Left ventricle myocardium superior (tissue), 1 donor: Measurements from ENCODE around the gene RSRC1. TPM values are rescaled to one million over a fixed set of nuclear protein-coding genes. Genes with fewer than 3 reads are reported as not detected.
"Not testable (repeated sequence)": the region's sequence is repeated elsewhere in the genome, so short reads cannot be mapped to it uniquely, and the experiment has no call there.

Experiments
- ATAC-seq: fragments of 200-7000 bp; cut with Tn5 transposase; one replicate; pipeline ENCODE4 v1.9.1; 2020; ENCODE audit warnings: mild to moderate bottlenecking, moderate library complexity
- DNase-seq: peaks from one replicate; pipeline ENCODE4 v3.0.0-alpha.2; 2020
- intact Hi-C: fragments of 100-400 bp; cut with micrococcal nuclease; formaldehyde crosslinking; loops from one replicate; pipeline ENCODE4 v1.11.0; 2022
- total RNA-seq: library from RNA; stranded (reverse); fragmentation: NEBNext Ultra II Directional; extraction: Animal tissue kit (Norgen Biotek cat#: 25700); gene quantifications from one replicate; pipeline ENCODE4 v1.2.1, GENCODE V29; 2021
- donor health status: DM: no; HTN: yes; CAD: no; lungs with severe emphysema.

RSRC1 gene
- total RNA-seq, 1 donor from 2014 or later: 20.6 TPM

GRCh38 chr3:158479051-158479450 is 369.2 kb downstream of the RSRC1 start:
- DNase-seq (no peak), ATAC-seq (no peak)
- intact Hi-C loops: no loop called here

DNA sequence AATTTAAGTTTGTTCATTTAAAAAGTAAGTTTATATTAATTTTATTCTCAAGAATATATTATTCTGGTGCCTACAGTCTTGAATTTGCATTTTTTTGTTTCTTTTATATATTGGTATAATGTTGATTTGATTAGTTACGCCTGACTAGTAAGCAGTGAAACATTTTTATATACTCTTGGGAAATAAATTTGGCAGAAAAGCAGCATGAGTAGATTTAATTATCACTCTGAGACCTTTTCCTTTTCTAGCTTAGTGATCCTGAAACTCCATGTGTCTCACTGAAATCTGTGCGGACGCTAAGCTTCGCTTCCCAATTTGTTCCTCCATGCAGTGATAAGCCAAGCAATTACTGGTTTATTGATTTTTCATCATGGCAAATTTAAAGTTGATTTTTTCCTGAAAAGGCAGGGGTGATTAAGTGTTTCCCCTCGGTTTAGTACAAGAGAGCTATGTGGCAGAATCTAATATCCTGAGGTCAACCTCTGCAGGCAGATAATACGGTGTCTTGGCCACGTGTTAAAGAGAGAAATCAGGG is 373.9 kb downstream of the RSRC1 start:
- DNase-seq: no peak
- intact Hi-C loops: no loop called here
- no peak for ATAC-seq

DNA sequence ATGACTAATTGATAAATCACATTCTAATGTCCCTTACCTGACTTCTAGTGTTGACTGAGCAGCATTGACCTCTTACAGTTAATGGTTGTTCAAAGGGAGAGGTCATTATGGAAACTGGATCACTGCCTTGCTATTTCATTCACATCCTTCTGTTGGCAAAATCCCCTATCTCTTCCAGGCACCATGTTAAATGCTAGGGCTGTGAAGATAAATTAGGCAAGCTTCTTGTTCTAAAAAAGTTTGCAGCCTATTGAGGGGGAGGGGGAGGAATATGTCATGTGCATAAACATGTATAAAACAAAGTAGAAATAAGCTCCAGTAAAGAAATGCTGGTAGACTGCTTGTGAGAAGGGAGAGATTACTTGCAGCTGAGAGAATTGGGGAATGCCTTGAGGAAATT is 376.3 kb downstream of the RSRC1 start:
- ATAC-seq (peak; percentile 79), DNase-seq (no peak)
- intact Hi-C loops: no loop called here

DNA sequence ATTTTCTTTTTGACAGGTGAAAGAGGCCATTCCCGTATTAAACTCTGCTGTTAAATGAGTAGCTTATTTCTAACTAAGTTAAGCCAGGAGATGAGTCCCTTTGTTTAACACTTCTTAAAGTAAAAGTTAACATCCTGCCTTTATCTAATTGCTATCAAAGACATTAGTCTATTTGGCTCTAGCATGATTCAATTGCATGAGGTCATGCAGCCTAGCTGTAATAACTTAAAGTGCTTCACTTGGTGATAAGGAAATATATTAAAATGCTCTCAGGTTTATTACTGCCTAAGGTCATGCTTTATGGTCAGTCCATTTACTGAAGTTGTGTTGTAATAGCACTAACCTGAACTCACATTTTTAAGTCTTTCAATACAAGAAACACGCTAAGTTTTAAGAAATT is 378.8 kb downstream of the RSRC1 start:
- intact Hi-C loops: no loop called here
- ATAC-seq: no peak
- no peak for DNase-seq

GRCh38 chr3:158489181-158489580 is 379.3 kb downstream of the RSRC1 start:
- DNase-seq: no peak
- no peak for ATAC-seq
- intact Hi-C loops: no loop called here

GRCh38 chr3:158491968-158492367 is 382.1 kb downstream of the RSRC1 start:
- intact Hi-C loops: no loop called here
- DNase-seq (no peak), ATAC-seq (no peak)

GRCh38 chr3:158492685-158493084 is 382.8 kb downstream of the RSRC1 start:
- intact Hi-C loops: no loop called here
- DNase-seq (no peak), ATAC-seq (no peak)

GRCh38 chr3:158493931-158494330 is 384.0 kb downstream of the RSRC1 start:
- ATAC-seq (no peak), DNase-seq (no peak)
- intact Hi-C loops: no loop called here

DNA sequence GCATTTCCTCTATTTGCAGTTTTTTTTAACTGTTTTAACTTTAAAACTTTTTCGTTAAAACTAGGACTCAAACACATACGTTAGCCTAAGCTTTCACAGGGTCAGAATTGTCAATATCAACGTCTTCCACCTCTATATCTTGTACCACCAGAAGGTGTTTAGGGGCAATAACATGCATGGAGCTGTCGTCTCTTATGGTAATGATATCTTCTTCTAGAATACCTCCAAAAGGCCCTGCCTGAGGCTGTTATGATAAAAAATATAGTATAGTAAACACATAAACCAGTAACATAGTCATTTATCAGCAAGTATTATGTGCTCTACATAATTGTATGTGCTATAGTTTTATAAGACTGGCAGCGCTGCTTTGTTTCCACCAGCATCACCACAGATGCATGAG is 384.8 kb downstream of the RSRC1 start:
- ATAC-seq (no peak), DNase-seq (no peak)
- intact Hi-C loops: no loop called here

DNA sequence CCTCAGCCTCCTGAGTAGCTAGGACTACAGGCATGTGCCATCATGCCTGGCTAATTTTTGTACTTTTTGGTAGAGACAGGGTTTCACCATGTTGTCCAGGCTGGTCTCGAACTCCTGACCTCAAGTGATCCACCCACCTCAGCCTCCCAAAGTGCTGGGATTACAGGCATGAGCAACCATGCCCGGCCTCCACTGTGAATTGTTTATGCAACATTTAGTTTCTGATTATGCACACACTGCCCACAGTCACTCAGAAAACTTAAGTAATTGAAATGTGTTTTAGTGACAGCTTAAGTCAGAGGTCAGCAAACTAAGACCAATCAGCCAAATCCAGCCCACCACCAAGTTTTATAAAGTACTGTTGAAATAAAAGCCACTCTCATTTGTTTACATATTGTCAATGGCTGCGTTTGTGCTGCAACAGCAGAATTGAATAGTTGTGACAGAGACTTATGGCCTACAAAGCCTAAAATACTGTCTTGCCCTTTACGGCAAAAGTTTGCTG is 385.6 kb downstream of the RSRC1 start:
- ATAC-seq, DNase-seq, intact Hi-C loops: not testable (repeated sequence)

- DNase-seq (no peak), ATAC-seq (peak; percentile 71)
- intact Hi-C loops: no loop called here
Measured at GRCh38 chr3:158505117-158505516, 395.2 kb downstream of the RSRC1 start.

GRCh38 chr3:158506456-158506855 is 396.6 kb downstream of the RSRC1 start:
- intact Hi-C loops: no loop called here
- DNase-seq (no peak), ATAC-seq (no peak)

DNA sequence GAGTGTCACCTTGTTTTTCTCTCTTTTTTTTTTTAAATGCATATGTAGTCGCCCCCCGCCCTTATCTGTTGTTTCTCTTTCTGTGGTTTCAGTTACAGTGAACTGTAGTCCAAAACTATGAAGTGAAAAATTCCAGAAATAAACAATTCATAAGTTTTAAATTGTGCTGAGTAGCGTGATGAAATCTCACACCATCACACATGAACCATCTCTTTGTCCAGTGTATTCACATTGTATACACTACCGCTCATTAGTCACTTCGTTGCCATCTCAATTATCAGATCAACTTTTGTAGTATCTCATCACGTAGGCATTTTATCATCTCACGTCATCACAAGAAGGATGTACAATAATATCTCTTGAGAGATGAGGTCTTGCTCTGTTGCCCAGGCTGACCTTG is 398.6 kb downstream of the RSRC1 start:
- intact Hi-C loops: no loop called here
- DNase-seq: no peak
- no peak for ATAC-seq

DNA sequence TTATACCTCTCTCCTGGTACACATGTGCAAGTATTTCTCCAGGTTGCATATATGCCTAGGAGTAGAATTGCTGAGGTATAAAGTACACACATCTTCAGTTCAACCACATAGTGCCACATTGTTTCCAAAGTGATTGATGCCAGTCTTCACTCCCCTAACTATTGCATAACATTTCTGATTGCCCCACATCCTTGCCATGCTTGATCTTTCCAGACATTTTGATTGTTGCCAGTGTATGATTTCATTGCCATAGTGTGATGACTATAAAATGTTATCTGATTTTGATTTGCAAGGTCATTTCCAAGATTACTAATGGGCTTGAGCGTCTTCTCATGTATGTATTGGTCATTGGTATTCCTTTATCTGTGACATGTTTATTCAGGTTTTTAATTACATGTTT is 400.0 kb downstream of the RSRC1 start:
- no peak for ATAC-seq
- intact Hi-C loops: no loop called here
- DNase-seq: no peak

DNA sequence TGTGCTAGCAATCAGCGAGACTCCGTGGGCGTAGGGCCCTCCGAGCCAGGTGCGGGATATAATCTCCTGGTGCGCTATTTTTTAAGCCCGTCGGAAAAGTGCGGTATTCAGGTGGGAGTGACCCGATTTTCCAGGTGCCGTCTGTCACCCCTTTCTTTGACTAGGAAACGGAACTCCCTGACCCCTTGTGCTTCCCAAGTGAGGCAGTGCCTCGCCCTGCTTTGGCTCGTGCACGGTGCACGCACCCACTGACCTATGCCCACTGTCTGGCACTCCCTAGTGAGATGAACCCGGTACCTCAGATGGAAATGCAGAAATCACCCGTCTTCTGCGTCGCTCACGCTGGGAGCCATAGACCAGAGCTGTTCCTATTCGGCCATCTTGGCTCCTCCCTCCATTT is 406.8 kb downstream of the RSRC1 start:
- intact Hi-C loops, DNase-seq: not testable (repeated sequence)

GRCh38 chr3:158519776-158520175 is 409.9 kb downstream of the RSRC1 start:
- ATAC-seq (no peak), DNase-seq (no peak)
- intact Hi-C loops: no loop called here

More for the DNA sequence above, 406.8 kb downstream of the RSRC1 start:
- ATAC-seq: not testable (repeated sequence)

DNA sequence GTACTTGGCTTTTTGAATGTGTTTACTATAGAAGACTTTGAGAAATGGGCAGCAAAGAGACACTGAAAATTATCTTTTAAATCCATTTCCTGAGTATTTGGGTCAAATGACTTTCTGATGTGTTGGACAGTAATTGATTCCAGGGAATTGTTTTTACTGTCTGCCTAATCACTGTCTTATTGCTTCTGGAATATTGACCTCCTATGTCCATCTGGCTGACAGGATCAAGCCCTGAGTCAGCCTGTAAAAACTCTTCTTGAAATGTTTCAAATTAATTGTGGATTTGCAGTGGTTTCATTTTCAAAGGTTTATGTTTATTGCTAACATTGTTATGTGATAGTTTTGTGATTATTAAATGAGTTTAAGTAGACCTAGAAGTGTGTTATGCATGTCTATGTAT is 410.5 kb downstream of the RSRC1 start:
- DNase-seq (no peak), ATAC-seq (no peak)
- intact Hi-C loops: no loop called here

DNA sequence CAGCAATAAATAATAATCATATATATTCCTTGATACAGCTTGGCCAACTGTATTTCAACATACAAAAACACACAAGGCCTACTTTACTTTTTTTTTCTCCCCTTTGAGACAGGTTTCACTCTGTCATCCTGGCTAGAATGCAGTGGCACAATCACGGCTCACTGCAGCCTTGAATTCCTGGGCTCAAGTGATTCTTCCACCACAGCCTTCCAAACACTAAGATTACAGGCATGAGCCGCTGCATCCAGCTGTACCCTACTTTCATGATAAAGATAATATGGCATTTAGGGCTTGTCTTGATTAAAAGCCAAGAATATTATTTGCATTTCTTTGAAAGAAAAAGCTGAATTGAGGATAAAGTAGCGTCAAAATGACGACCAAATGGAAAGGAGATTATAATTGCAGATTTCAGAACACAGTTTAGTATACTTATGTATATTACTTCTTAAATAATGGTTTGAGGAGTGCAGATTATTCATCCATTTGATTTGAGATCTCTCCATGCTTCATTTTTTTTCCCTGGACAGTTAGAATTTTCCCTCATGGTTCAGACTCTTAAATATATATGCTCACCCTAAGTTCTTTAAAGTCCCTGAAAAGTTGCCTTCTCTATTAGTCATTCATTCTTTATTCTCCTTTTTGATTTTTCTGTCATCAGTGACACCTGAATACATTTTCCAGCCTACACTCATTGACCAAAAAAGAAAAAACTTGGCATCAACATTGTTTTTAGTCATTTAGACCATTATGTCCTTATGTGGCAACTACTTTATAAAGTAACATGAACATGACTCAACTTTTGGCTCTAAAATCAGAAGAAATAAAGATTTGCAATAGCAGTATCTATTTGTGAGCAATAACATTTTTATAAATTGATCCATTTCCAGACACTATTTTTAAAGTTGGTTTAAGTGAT is 412.6 kb downstream of the RSRC1 start:
- intact Hi-C loops: no loop called here
- DNase-seq (no peak), ATAC-seq (no peak)

GRCh38 chr3:158528076-158528674 is 418.3 kb downstream of the RSRC1 start:
- ATAC-seq (no peak), DNase-seq (no peak)
- intact Hi-C loops: no loop called here

DNA sequence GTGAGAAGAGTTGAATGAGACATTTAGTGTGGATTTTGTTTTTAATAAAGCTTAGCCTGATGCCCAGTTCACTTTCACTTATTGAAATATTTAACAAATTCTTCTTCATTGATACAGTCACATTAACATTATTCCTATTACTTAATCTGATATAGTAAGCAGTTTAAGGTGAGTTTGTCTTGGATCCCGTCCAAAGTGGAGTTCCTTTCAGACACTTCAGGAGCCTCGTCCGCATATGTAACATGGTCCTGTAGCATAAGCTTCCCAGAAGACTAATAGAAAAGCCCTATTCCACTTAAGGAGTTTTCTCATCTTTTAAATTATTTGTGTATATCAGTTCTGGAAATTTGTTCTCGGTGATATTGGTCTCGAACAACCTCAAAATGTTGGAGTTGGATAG is 421.4 kb downstream of the RSRC1 start:
- intact Hi-C loops: loop anchor here (5.0 kb wide), 1 partner anchor 914 kb away; no protein-coding TSS in a partner anchor
- DNase-seq: no peak
- no peak for ATAC-seq
